Epithelial cell of proximal tubule (primary cell): ENCODE data around the gene PLXDC1. TPM values are rescaled to one million over a fixed set of nuclear protein-coding genes. Genes with fewer than 3 reads are reported as not detected.
A peak's percentile ranks its signal among the peaks of the same experiment; 100 is the strongest.

Experiments used
- DNase-seq: peaks from one replicate; pipeline ENCODE4 v3.0.0-alpha.2; 2011; ENCODE audit warnings: low read depth
- H3K4me3 ChIP-seq: 2 replicates; pipeline ENCODE4 v1.5.1; 2011; ENCODE audit warnings: low read depth, mild to moderate bottlenecking, low read length
- CTCF ChIP-seq: conservative IDR thresholded peaks from 2 replicates; pipeline ENCODE4 v1.5.1; 2012; ENCODE audit warnings: low read depth, mild to moderate bottlenecking, low read length
- total RNA-seq: library from RNA; depleted of rRNA; stranded (reverse); fragments of >200 nt; gene quantifications from 2 replicates; pipeline ENCODE4 v1.2.3, GENCODE V29; 2015

The PLXDC1 gene
- total RNA-seq, 1 donor from 2014 or later: not detected

- no peak for TF ChIP-seq CTCF
- DNase-seq: no peak
Measured at GRCh38 chr17:39181303-39181702, 29.9 kb upstream of the PLXDC1 start.

DNA sequence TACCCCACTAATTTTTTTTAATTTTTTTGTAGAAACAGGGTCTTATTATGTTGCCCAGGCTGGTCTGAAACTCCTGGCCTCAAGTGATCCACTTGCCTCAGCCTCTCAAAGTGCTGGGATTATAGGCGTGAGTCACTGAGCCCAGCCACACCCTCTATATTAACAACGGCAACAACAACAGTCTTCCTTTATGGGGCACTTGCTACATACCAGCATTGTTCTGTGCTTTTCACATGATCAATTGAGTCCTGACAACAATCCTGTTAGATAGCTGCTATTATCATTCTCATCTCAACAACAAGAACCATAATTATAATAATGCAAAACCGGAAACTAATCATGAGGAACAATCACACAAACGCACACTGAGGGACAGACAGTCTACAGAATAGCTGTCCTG, 27.1 kb upstream of the PLXDC1 start:
- H3K4me3 ChIP-seq: no peak overlapping the region
- no peak for DNase-seq
- TF ChIP-seq CTCF: no peak

More at GRCh38 chr17:39181303-39181702, 29.9 kb upstream of the PLXDC1 start:
- H3K4me3 ChIP-seq: no peak overlapping the region

GRCh38 chr17:39177256-39177655, 25.8 kb upstream of the PLXDC1 start:
- no peak for DNase-seq
- TF ChIP-seq CTCF: no peak
- H3K4me3 ChIP-seq: no peak overlapping the region

GRCh38 chr17:39175695-39176093, 24.3 kb upstream of the PLXDC1 start:
- TF ChIP-seq CTCF: no peak
- H3K4me3 ChIP-seq: no peak overlapping the region
- DNase-seq: no peak

GRCh38 chr17:39174920-39175694, 23.7 kb upstream of the PLXDC1 start:
- no peak for DNase-seq
- peak; percentile 81 for TF ChIP-seq CTCF
- no peak overlapping the region for H3K4me3 ChIP-seq

DNA sequence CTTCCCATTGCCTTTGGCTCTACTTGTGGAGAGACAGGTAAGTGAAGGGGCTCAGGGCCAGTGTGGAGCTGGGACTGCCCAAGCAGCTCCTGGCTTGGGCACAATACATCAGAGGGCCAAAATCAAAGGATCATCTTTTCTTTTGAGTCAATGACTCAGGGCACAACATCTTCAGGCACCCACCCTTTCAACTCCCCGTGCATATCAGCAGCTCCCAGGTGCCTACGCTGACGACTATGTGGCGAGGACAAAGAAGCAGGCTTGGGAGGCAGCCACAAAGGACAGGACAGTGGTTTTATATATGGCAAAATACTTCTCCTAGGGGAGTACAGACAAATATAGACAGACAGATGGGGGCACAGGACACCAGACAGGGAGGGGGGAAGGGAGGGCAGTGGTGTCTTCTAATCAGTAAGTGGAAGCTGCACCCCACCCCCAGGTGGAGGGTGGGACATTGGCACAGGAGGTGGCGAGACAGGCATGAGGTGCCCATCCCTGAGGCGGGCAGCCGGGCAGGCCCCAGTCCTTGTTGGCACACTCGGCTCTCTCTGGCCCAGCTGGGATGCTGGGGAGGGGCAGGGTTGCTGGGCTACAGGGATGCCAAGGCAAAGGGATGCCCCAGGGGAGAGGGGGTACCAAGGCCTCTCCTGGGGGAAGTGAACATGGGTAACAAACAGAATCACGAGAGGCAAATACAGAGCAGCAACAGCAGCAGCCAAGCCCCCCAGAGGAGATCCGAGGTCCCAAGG, 22.3 kb upstream of the PLXDC1 start:
- no peak for DNase-seq
- TF ChIP-seq CTCF: no peak

More for the DNA sequence above, 22.3 kb upstream of the PLXDC1 start:
- H3K4me3 ChIP-seq: no peak overlapping the region
